ENCODE data around the gene DNAH7. TPM values are rescaled to one million over a fixed set of nuclear protein-coding genes. Genes with fewer than 3 reads are reported as not detected.
"Not testable (repeated sequence)": the region's sequence is repeated elsewhere in the genome, so short reads cannot be mapped to it uniquely, and the experiment has no call there.

DNAH7 gene
- polyA plus RNA-seq (ENCODE audit: insufficient read length in 4 of 4), result 1 to 10 TPM in 3 of 4 donors, under 1 TPM in 1; 0.76 to 9.5 (median 9.3) TPM

DNA sequence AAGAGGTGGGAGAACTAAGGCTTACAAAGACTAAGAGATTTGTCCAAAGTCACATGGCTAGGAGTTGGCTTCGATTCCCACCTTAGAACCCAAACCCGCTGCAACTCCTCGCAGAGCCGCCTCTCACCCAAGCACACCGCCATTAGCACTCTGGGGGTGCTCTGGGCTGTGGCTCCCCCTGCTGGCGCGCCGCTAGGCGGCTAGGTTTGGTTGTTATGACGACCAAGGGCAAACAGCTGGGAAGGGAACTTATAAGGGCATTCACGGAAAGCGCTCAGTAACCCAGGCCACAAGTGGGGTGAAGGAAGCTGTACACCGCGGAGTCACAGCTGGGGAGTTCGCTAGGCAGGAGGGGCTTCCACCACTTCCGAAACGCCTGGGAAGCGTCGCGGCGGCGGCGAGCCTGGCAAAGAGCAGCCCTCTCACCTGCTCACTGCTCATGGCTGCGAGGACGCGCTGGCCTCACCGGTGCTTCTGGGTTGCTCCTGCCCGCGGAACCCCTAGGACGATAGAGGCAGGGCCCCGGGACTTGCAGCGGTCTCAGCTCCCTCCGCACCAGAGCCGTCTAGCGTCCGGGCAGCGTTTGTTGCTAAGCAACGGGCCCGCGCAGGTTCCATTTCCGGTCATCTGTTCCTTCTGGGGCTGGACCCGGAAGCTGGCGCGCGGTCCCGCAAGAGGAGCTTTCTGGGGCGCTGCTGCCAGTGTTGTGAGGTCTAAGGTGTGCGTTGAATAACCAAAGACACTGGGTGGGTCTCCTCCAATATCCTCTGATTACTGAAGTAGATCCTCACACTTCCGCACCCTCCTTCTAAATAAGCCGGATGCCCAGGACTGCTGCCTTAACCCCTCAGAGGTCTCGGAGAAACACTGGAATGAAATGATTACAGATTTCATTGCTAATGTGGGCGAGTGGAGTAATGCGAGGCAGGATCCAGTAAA is at the start of gene DNAH7:
TSS of gene DNAH7 (minus strand) at position 567 of the 939 bp plus-strand sequence. CDS start at position 441, 126 bp downstream.
- DNase-seq (ENCODE audit: low read depth in 4 of 4, low spot score in 3 of 4), result peak; percentile 69 to 78 (median 73)

DNA sequence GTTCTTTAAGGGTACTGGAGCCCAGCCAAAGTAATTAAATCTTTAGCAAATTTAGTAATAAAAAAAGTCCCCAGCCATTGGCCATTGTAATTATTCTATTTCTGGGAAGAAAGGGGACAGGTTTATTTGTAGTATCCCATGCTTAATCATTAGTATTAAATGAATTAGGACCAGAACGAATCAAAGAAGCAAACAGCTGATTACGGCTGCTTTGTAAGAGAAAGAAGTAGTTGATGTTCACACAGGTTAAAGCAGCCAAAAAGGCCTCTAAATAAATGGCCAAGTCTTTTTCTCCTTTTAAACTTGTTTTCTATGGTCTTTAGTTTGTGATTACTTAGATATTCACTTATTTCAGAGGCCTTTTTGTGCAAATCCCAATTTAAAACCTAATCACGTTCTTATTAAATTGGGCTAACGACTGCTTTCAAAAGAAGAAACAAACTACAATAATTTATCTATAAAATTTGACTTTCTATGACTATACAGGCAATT is 48.6 kb upstream of the DNAH7 start:
- DNase-seq (ENCODE audit: low read depth in 4 of 4, low spot score in 3 of 4), result no peak

GRCh38 chr2:196113061-196113974 is 44.7 kb upstream of the DNAH7 start:
- peak in 1 of 4 donors; percentile 14 for DNase-seq (ENCODE audit: low read depth in 4 of 4, low spot score in 3 of 4)

GRCh38 chr2:196112418-196113034 is 43.9 kb upstream of the DNAH7 start:
- peak in 1 of 4 donors; percentile 24 for DNase-seq (ENCODE audit: low read depth in 4 of 4, low spot score in 3 of 4)

DNA sequence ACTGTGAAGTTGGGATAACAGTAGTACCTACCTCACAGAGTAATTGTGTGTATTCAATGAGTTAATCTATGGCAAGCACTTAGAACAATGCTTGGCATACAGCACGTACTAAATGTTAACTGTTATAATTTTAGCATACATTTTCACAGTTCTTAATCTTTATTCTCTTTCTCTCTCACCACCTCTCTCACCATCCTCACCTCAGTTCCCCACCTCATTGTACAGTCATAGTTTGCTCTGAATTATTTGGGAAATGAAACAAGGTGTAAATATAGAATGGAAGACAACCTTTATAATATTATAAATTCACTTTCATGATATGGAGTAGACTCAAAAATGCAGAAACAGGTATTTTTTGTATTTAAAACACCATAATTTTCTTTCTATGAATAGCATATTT is 40.0 kb upstream of the DNAH7 start:
- DNase-seq (ENCODE audit: low read depth in 4 of 4, low spot score in 3 of 4), result no peak

GRCh38 chr2:196105951-196106350 is 37.3 kb upstream of the DNAH7 start:
- DNase-seq (ENCODE audit: low read depth in 4 of 4, low spot score in 3 of 4), result no peak

GRCh38 chr2:196104066-196104465 is 35.4 kb upstream of the DNAH7 start:
- DNase-seq (ENCODE audit: low read depth in 4 of 4, low spot score in 3 of 4), result no peak

GRCh38 chr2:196103626-196104025 is 35.0 kb upstream of the DNAH7 start:
- DNase-seq (ENCODE audit: low read depth in 4 of 4, low spot score in 3 of 4), result no peak

- no peak for DNase-seq (ENCODE audit: low read depth in 4 of 4, low spot score in 3 of 4)
Observed at GRCh38 chr2:196101325-196101991, 32.8 kb upstream of the DNAH7 start.

- no peak for DNase-seq (ENCODE audit: low read depth in 4 of 4, low spot score in 3 of 4)
Observed at GRCh38 chr2:196099916-196100315, 31.3 kb upstream of the DNAH7 start.

- no peak for DNase-seq (ENCODE audit: low read depth in 4 of 4, low spot score in 3 of 4)
Observed at GRCh38 chr2:196097864-196098660, 29.4 kb upstream of the DNAH7 start.

- no peak for DNase-seq (ENCODE audit: low read depth in 4 of 4, low spot score in 3 of 4)
Observed at GRCh38 chr2:196096982-196097745, 28.5 kb upstream of the DNAH7 start.

GRCh38 chr2:196096264-196096663 is 27.6 kb upstream of the DNAH7 start:
- DNase-seq (ENCODE audit: low read depth in 4 of 4, low spot score in 3 of 4), result no peak

DNA sequence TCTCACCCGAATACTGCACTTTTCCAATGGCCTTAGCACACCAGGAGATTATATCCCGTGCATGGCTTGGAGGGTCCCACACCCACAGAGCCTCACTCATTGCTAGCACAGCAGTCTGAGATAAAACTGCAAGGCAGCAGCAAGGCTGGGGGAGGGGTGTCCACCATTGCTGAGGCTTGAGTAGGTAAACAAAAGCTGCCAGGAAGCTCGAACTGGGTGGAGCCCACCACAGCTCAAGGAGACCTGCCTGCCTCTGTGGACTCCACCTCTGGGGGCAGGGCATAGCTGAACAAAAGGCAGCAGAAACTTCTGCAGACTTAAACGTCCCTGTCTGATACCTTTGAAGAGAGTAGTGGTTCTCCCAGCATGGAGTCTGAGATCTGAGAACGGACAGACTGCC is 20.8 kb upstream of the DNAH7 start:
- DNase-seq (ENCODE audit: low read depth in 4 of 4, low spot score in 3 of 4), result not testable (repeated sequence)

DNA sequence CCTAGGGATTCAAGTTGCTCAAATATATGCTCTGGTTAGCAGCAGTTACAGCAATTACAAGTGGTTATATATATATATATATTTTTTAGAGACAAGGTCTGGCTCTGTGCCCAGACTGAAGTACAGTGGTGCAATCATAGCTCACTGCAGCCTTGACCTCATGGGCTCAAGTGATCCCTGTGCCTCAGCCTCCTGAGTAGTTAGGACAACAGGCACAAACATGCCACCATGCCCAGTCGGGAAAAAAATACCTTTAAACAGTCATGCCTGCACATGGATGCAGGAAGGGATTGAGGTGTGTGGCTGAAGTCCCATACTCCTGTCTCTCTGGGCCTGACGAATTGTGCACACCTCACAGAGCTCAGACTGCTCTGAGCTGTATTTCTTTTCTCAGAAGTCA is 19.6 kb upstream of the DNAH7 start:
- DNase-seq (ENCODE audit: low read depth in 4 of 4, low spot score in 3 of 4), result no peak

DNA sequence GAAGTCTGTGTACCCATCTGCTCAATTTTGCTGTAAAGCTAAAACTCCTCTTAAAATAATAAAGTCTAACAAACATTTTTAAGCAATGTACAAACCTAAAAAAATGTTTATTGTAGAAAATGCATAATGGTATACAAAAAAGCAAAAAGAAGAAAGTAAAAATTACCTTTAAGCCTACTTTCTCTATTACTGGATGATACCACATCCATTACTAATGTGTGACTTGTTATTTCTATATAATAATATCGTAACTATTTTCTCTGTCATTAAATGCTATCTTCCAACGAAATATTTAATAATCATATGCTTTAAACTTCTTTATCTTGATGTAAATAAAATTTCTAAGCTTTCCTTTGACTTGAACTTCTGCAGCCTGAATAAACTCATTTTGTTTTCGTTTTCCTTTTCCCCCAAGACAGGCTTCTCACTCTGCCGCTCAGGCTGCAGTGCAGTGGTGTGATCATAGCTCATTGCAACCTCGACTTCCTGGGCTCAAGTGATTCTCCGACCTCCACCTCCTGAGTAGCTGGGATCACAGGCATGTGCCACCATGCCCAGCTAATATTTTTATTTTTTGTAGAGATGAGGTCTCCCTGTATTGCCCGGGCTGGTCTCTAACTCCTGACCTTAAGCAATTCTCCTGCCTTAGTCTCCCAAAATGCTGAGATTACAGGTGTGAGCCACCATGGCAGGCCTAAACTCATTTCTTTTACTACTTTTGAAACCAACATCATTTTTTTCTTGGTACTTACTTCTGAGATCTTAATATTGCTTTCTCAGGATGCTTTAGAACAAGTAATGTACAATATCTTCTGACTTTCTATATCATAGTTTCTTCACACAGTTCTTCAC is 18.1 kb upstream of the DNAH7 start:
- DNase-seq (ENCODE audit: low read depth in 4 of 4, low spot score in 3 of 4), result no peak

DNA sequence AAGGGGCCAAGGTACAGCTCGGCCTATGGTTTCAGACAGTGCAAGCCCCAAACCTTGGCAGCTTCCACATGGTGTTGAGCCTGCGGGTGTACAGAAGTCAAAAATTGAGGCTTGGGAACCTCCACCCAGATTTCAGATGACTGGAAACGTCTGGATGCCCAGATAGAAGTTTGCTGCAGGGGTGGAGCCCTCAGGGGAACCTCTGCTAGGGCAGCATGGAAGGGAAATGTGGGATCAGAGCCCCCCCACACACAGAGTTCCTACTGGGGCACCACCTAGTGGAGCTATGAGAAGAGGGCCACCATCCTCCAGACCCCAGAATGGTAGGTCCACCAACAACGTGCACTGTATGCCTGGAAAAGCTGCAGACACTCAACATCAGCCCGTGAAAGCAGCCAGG is 15.0 kb upstream of the DNAH7 start:
- DNase-seq (ENCODE audit: low read depth in 4 of 4, low spot score in 3 of 4), result no peak

GRCh38 chr2:196080526-196080925 is 11.9 kb upstream of the DNAH7 start:
- DNase-seq (ENCODE audit: low read depth in 4 of 4, low spot score in 3 of 4), result no peak
